Right renal cortex interstitium (tissue), 3 donors: ENCODE results near the gene NINJ1. TPM values are rescaled to one million over a fixed set of nuclear protein-coding genes. Genes with fewer than 3 reads are reported as not detected.
"Not testable (repeated sequence)": the region's sequence is repeated elsewhere in the genome, so short reads cannot be mapped to it uniquely, and the experiment has no call there.

Experiments used
- DNase-seq, 3 donors: peaks; one replicate each; pipeline ENCODE4 v3.0.0-alpha.2; 2013; ENCODE audit warnings: low read depth in 3 of 3, low spot score in 2 of 3
- polyA plus RNA-seq, 3 donors: library from polyadenylated mRNA; unstranded; fragments of 120-200 nt; gene quantifications; one replicate each; pipeline ENCODE4 v1.2.1, GENCODE V29; 2013; ENCODE audit not compliant: insufficient read length in 3 of 3

The NINJ1 gene
- polyA plus RNA-seq, 3 donors = 40.2 to 51.6 (median 44.2) TPM

GRCh38 chr9:93107825-93108161 is 26.3 kb downstream of the NINJ1 start:
- DNase-seq = no peak

DNA sequence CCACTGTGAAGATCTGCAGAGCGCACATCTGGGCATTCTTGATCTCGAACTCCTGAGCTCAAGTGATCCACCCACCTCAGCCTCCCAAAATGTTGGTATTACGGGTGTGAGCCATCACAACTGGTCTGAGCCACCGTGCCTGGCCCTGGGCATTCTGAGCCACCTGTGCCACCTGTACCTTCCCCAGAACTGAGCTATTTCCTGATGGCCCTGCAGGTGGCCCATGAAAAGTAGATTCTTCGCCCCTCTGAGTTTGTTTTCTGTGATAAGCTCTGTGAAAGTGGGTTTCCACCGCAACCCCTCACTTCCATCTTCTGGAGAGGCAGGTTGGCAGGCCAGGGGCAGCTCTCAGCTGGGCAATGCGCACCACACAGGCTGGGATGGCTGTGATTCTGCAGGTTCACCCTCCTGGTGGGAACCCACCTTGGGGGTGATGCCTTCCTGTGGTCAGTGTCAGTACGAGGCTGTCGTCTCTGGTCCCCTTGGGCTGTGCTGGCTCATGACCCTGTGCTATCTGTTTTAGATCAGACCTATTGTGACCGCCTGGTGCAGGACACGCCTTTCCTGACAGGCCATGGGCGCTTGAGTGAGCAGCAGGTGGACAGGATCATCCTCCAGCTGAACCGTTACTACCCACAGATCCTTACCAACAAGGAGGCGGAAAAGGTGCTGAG is 26.8 kb downstream of the NINJ1 start:
- DNase-seq = no peak

DNA sequence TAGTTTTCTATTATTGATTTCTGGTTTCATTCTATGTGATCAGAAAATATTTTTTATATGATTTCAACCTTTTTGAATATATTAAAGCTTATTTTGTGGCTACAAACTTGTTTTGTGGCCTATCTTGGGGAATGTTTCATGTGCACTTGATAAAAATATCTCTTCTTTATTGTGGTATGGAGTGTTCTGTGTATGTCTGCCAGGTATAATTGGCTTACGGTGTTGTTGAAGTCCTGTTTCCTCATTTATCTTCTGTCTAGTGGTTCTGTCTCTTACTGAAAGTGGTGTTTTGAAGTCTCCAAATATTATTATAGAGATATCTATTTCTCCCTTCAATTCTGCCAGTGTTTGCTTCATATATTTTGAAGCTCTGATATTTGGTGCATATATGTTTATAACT is 28.4 kb downstream of the NINJ1 start:
- DNase-seq = no peak

- DNase-seq = not testable (repeated sequence)
These were observed 33.0 kb downstream of the NINJ1 start for GRCh38 chr9:93101086-93101485.

- no peak for DNase-seq
These were observed 33.8 kb downstream of the NINJ1 start for GRCh38 chr9:93100276-93100636.

DNA sequence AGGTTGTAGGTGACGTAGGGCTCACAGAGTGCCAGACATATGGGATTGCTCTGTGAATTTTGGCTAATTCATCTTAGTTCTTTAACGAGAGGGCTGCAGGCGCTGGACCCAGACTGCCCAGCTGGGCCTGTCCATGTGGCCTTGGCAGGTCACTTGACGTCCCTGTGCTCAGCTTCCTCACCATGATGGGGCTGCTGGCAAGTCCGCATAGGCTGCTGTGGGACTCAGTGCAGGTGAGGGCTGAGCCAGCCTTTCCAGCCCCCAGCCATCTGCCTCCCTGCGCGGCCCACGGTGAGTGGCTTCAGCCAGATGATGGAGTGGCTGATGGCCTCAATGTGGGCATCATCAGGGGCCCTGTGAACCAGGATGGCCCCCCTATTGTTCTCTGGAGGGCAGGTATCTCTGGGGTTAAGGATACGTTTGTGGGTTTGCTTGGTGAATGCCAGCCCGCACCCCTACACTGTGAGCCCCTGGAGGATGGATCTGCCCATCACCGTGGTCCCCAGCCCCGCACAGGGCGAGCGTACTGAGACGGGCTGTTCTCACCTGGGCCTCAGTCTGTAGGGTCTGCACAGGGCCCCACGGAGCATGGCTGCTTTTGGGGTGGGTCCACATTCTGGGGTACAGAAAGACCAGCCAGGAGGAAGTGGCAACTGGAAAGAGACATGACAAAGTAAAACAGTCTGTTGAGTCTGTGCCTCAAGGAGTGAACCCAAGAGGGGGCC is 34.3 kb downstream of the NINJ1 start:
- DNase-seq = no peak

DNA sequence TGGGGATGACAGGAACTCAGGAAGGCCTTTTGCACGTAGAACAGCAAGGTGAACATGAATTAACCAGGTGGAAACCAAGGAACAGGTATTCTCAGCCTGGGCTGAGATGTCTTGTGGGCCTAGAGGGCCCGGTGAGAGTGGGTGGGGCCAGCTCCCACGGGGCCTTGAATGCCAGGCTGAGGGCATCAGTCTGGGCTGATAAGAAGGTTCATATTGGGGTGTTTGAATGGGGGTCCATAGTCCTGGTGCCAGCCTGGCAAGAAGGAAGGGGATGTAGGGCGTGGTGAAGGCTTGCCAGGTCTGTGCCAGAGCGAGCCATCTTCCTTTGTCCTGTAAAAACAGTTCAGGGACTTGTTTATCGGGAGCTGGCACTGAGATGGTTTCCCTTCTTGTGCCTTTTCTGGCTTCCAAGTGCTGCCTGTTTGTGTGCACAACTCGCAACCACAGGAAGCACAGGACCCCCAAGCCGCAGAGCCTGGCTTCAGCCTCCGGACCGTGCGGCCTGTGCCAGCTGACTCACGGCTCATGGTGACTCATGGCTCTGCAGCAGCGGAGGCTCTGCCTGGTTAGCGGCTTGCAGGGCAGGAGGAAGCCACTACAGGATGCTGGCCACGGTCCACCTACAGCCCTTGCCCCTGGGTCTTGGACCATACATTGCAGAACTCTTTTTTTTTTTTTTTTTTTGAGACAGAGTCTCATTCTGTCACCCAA is 35.7 kb downstream of the NINJ1 start:
- no peak for DNase-seq

DNA sequence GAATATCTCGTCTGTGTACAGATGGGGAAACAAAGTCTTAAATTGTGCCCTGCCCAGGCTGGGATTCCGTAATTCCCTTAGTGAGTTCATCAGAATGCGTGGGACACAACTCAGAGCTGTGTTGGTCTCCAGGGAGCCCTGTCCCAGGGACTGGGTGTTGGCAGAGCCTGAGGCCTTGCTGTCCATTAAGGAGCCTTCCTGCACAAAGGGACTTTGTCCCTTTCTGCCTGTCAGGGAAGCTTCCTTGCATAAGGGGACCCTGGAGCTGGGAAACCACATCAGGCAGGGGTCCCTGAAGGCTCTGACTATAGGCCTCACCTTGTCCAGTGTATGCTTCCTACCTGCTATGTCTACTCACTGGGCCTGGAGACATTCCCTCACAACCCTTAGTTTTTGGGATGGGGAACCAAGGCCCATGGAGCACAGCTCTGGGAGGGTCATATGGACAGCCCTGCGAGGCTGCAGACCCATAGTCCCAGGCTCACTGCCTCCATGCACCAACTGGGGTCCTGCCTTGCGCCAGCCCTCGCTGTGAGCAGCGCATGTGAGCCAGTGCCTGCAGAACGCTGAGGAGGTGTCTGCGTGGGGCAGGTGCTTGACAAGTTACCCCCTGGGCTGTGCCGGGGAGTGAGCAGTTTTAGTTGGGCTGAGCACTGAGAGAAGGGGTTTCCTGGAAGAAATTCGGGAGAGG is 36.4 kb downstream of the NINJ1 start:
- no peak for DNase-seq

GRCh38 chr9:93096811-93097382 is 37.2 kb downstream of the NINJ1 start:
- no peak for DNase-seq

DNA sequence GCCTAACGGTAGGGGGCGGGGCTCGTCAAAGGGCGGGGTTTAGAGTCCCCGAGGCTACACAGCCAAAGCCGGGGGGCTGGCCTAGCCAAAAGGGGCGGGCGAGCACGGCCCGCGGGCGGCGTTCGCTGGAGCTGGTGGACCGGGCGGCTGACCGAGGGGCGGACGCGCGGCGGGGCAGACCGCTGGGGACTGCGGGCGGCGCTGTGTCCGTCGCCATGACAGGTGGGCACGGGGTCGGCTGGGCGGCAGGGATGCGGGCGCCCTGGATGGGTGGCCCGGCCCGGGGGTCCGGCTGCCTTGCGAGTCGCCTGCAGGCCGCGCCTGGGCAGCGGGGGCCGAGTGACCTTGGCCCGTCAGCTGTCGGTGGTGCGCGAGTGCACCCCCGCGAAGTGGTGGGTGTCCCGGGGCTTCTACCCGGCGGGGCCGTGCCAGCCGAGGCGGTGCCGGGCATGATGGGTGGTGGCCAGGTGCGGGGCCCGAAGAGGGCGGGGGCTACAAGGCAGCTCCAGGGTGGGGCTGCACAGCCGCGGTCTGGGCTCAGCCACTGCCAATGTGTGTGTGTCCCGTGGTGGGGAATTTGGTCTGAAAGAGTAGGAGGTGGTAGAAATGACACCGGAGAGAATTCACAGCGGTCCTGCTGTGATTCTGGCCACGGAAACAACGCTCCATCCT is 37.8 kb downstream of the NINJ1 start, which contains the start of gene CARD19:
Gene CARD19, plus strand, starts transcription at position 87 of the 672 bp plus-strand sequence. Its CDS starts 129 bp downstream, at position 216.
- no peak for DNase-seq

- DNase-seq = peak; percentile 89 to 99 (median 99)
These were observed 38.6 kb downstream of the NINJ1 start for GRCh38 chr9:93095205-93096130.

DNA sequence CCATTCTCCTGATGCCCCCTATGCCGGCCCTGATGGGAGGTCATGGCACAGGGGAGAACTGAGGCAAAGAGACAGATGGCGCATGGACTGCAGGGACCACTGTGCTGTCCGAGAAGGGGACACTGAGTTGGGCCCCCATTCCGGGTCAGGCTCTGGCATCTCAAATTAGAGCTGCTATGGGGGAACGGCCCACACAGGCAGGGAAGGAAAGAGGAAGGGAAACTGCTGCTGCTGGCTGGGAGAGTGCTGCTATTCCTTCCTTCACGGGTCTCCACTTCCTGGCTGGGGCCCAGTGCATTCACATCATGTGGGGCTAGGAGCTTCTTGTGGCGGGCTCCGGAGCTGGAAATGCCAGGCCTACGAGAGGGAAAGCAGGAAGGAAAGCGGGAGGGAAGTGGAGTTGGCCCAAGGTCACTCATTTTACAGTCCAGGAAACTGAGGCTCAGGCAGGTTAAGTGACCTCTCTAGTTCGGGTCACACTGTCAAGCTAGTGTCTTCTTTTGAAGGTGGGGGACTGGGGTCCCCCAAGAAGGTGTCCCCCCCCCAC is 39.3 kb downstream of the NINJ1 start:
- no peak for DNase-seq

GRCh38 chr9:93093877-93094657 is 40.0 kb downstream of the NINJ1 start:
- no peak for DNase-seq

GRCh38 chr9:93093127-93093876 is 40.7 kb downstream of the NINJ1 start:
- peak in 1 of 3 donors; percentile 33 for DNase-seq

GRCh38 chr9:93092251-93092991 is 41.6 kb downstream of the NINJ1 start:
- DNase-seq = no peak

GRCh38 chr9:93091453-93092081 is 42.5 kb downstream of the NINJ1 start:
- no peak for DNase-seq
